Sigmoid colon (tissue), 7 donors: Measurements from ENCODE around the gene ARSG. TPM values are rescaled to one million over a fixed set of nuclear protein-coding genes. Genes with fewer than 3 reads are reported as not detected.

Experiments used
- DNase-seq: peaks from one replicate; pipeline ENCODE4 v3.0.0-alpha.2; 2019
- H3K27ac ChIP-seq, 4 donors: fragments of 200-600 bp; sonication (generic); one replicate each; pipeline ENCODE4 v1.5.1; 2016 to 2019; ENCODE audit warnings: mild to moderate bottlenecking in 1 of 4
- H3K27me3 ChIP-seq, 3 donors: fragments of 200-600 bp; sonication (generic); one replicate each; pipeline ENCODE4 v1.5.1; 2019; ENCODE audit warnings: mild to moderate bottlenecking in 1 of 3
- H3K36me3 ChIP-seq, 4 donors: fragments of 200-600 bp; sonication (generic); one replicate each; pipeline ENCODE4 v1.5.1; 2016 to 2019
- H3K4me1 ChIP-seq, 4 donors: fragments of 200-600 bp; sonication (generic); one replicate each; pipeline ENCODE4 v1.5.1; 2017 to 2019
- H3K4me3 ChIP-seq, 4 donors: fragments of 200-600 bp; sonication (generic); one replicate each; pipeline ENCODE4 v1.5.1; 2017 to 2019; ENCODE audit warnings: mild to moderate bottlenecking in 2 of 4, moderate library complexity in 1 of 4
- H3K9me3 ChIP-seq, 4 donors: fragments of 200-600 bp in 3 of 4; sonication (generic) in 3 of 4; one replicate each; pipeline versions ENCODE4 v1.5.1 to v1.6.1; 2013 to 2019
- CTCF ChIP-seq, 4 experiments: fragments of 450-650 bp in 3 of 4; fragments of 200-600 bp in 1 of 4; IDR thresholded peaks; one replicate each; pipeline ENCODE4 v1.5.1; 2016 to 2019; ENCODE audit warnings: antibody characterized with exemption in 4 of 4, mild to moderate bottlenecking in 3 of 4, moderate library complexity in 2 of 4
- EP300 ChIP-seq, 4 donors: sonication (generic); formaldehyde crosslinking; IDR thresholded peaks; one replicate each; pipeline ENCODE4 v1.6.1; 2017; ENCODE audit warnings: antibody characterized with exemption in 4 of 4
- POLR2A ChIP-seq, 2 donors: fragments of 450-650 bp; IDR thresholded peaks; one replicate each; pipeline ENCODE4 v1.6.1; 2016; ENCODE audit warnings: antibody characterized with exemption in 2 of 2, mild to moderate bottlenecking in 2 of 2, moderate library complexity in 2 of 2
- POLR2AphosphoS5 ChIP-seq, 4 donors: sonication (generic); formaldehyde crosslinking; IDR thresholded peaks; one replicate each; pipeline ENCODE4 v1.6.1; 2017; ENCODE audit warnings: antibody characterized with exemption in 4 of 4
- WGBS, 2 donors: extraction: QIAGEN DNeasy Blood & Tissue Kit; methylation state at CpG; one replicate each; pipeline ENCODE4 v1.1.7; 2013; 5-methylcytosine and 5-hydroxymethylcytosine counted together
- intact Hi-C: fragments of 100-400 bp; cut with DNase I; formaldehyde crosslinking; loops from one replicate; pipeline ENCODE4 v1.15.1; 2023
- polyA plus RNA-seq, 3 donors: library from polyadenylated mRNA; stranded (reverse); fragments of 200-250 nt; gene quantifications; one replicate each; pipeline ENCODE4 v1.2.3, GENCODE V29; 2013
- total RNA-seq, 4 donors: library from RNA; depleted of rRNA; stranded (reverse); fragments of >200 nt; gene quantifications; one replicate each; pipeline ENCODE4 v1.1.0, GENCODE V29; 2016
- donor health status: healthy with polysubstance abuse.
- donor health status: Bipolar disorder and iron deficiency.
- donor health status: healthy.

Gene ARSG
- total and polyA plus RNA-seq, 7 donors: under 0.01 to 3.0 (median 1.8) TPM

GRCh38 chr17:68394608-68395331, 103.5 kb downstream of the ARSG start:
- intact Hi-C loops: loop anchor here (5.0 kb wide), 1 partner anchor 42 kb away; no protein-coding TSS in a partner anchor
- peak; percentile 61 for DNase-seq
- Histone ChIP-seq H3K9me3 (peaks cover 0 to 7% (median 3%) of the 10 kb centered on the region in 4 donors), H3K4me1 (no peaks in the 10 kb centered on the region), H3K4me3 (no peak overlapping the region), H3K27me3 (no peaks in the 10 kb centered on the region), H3K27ac (no peak overlapping the region), H3K36me3 (no peaks in the 10 kb centered on the region)
- WGBS, 2 donors: 93 to 97% methylated on average over 12 of the region's 12 CpGs
- TF ChIP-seq CTCF (IDR thresholded peaks at IDR 0.05) (no peak), POLR2A (IDR thresholded peaks at IDR 0.05) (no peak), EP300 (IDR thresholded peaks at IDR 0.05) (no peak), POLR2AphosphoS5 (IDR thresholded peaks at IDR 0.05) (no peak)

- 74 to 82% methylated on average over 10 of the region's 10 CpGs for WGBS, 2 donors
- Histone ChIP-seq H3K4me3 (no peak overlapping the region), H3K4me1 (no peaks in the 10 kb centered on the region), H3K36me3 (no peaks in the 10 kb centered on the region), H3K27me3 (no peaks in the 10 kb centered on the region), H3K27ac (no peak overlapping the region), H3K9me3 (peaks cover 0 to 7% (median 3%) of the 10 kb centered on the region in 4 donors)
- peak; percentile 42 for DNase-seq
- intact Hi-C loops: loop anchor here (5.0 kb wide), 1 partner anchor 44 kb away; no protein-coding TSS in a partner anchor
- TF ChIP-seq EP300 (IDR thresholded peaks at IDR 0.05): no peak
- TF ChIP-seq POLR2A (IDR thresholded peaks at IDR 0.05): no peak
- no peak for TF ChIP-seq POLR2AphosphoS5 (IDR thresholded peaks at IDR 0.05)
- TF ChIP-seq CTCF (IDR thresholded peaks at IDR 0.05): no peak
Measured at GRCh38 chr17:68396226-68397107, 105.2 kb downstream of the ARSG start.

- Histone ChIP-seq H3K27me3 (no peaks in the 10 kb centered on the region), H3K4me1 (no peaks in the 10 kb centered on the region), H3K9me3 (peaks cover 0 to 7% (median 3%) of the 10 kb centered on the region in 4 donors), H3K4me3 (no peak overlapping the region), H3K36me3 (no peaks in the 10 kb centered on the region), H3K27ac (no peak overlapping the region)
- DNase-seq: no peak
- TF ChIP-seq POLR2AphosphoS5 (IDR thresholded peaks at IDR 0.05) (no peak), POLR2A (IDR thresholded peaks at IDR 0.05) (no peak), CTCF (IDR thresholded peaks at IDR 0.05) (no peak), EP300 (IDR thresholded peaks at IDR 0.05) (no peak)
- WGBS, 2 donors: 66 to 75% methylated on average over 7 of the region's 7 CpGs
- intact Hi-C loops: loop anchor here (5.0 kb wide), 1 partner anchor 45 kb away; no protein-coding TSS in a partner anchor
Measured at GRCh38 chr17:68397108-68397536, 105.8 kb downstream of the ARSG start.

GRCh38 chr17:68398691-68399637, 107.7 kb downstream of the ARSG start:
- intact Hi-C loops: loop anchor here (2.0 to 5.0 kb wide), 2 partner anchors 47 to 136 kb away; no protein-coding TSS in a partner anchor
- no peak for TF ChIP-seq POLR2AphosphoS5 (IDR thresholded peaks at IDR 0.05)
- peak; percentile 14 to 59 (median 46) for TF ChIP-seq CTCF (IDR thresholded peaks at IDR 0.05)
- WGBS, 2 donors: 19 to 22% methylated on average over 11 of the region's 11 CpGs
- H3K27ac ChIP-seq: peak overlapping the region in 1 of 4 donors; percentile 18
- H3K27me3 ChIP-seq: no peaks in the 10 kb centered on the region
- DNase-seq: peak; percentile 70
- no peak overlapping the region for H3K4me3 ChIP-seq
- no peaks in the 10 kb centered on the region for H3K36me3 ChIP-seq
- H3K4me1 ChIP-seq: no peaks in the 10 kb centered on the region
- H3K9me3 ChIP-seq: peaks cover 0 to 7% (median 3%) of the 10 kb centered on the region in 4 donors
